SH-SY5Y (cell line): Measurements from ENCODE around the gene ARHGAP28.

Source experiments
- GATA2 ChIP-seq: IDR thresholded peaks from 2 replicates; pipeline ENCODE4 v1.6.1; 2011; ENCODE audit warnings: mild to moderate bottlenecking, low read depth, low read length
- GATA3 ChIP-seq: IDR thresholded peaks from 2 replicates; pipeline ENCODE4 v1.6.1; 2011; ENCODE audit warnings: low read depth, mild to moderate bottlenecking, low read length, moderate library complexity

- TF ChIP-seq GATA2 (no peak), GATA3 (no peak)
Measured at GRCh38 chr18:6886797-6887330, 157.3 kb downstream of the ARHGAP28 start.
